ENCODE results near the gene BMF.
"Not testable (repeated sequence)": the region's sequence is repeated elsewhere in the genome, so short reads cannot be mapped to it uniquely, and the experiment has no call there.

BMF gene

DNA sequence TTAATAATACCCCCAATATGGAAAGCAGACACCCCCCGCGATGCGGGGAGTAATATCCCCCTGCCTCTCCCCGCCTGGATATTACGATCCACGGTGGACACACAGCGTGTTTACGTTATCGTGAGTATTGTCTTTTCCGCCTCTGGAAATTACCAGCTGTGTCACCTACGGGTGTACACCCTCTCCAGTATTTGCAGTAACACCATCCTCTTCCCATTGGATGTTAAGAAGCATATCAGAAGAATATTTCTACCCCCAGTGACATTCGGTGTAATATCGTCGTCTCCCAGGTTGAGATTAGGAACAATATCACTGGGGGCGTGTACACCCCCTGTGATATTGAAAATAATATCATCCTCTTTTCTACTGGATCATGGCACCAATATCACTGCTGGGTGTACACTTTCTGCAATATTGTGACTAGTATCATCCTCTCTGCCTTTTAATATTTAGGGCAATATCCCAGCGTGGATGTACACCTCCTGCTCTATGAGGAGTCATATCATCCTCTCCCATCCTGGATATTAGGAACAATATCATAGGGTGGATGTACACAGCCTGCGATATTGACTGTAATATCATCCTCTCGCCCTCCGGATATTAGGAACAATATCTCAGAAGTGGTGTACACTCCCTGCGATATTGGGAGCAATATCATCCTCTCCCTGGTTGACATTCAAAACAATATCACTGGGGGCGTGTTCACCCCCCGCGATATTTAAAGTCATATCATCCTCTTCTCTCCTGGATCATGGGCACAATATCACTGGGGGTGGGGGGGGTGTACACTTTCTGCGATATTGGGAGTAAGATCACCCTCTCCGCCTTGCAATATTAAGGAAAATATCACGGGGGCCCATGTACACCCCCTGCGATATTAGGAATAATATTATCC lies 20.3 kb upstream of the BMF start:
- no peak for DNase-seq (ENCODE audit: low spot score)

DNA sequence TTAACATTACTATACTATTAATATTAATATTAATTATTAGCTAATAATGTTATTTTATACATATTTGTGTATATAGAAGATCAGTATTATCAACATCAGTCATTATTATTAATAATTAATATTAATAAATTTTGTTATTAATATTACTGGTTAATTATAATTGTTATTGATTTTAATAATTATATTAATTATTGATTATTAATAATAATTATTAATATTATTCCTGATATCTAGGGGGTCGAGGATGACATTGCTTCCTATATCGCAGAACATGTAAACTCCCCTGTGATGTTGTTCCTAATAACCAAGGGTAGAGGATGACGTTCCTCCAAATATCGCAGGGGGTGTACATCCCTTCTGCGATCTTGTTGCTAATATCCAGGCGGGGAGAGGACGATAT lies 17.3 kb upstream of the BMF start:
- no peak for DNase-seq (ENCODE audit: low spot score)

DNA sequence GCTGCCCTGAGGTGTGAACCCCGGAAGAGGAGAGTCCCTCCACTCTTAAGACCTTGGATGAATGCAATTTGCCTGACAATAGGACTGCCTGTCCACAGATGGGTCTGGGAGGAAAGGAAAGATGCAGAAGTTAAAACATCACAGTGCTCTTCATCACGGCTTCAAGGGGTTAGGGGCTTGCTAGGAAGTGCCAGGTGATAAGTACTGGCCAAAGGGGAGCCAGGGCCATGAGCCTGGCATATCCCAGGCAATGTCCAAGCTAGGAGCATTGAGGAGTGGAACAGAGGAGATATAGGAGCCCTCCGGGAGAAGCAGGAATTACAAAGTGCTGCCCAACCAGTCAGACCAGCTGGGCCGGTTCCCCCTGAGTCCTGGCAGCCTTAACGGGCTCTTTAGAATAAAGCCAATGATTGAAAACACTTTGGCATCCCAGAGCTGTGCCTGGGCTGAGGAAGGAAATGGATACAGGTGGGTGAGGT lies 16.2 kb upstream of the BMF start:
- DNase-seq (ENCODE audit: low spot score): not testable (repeated sequence)

DNA sequence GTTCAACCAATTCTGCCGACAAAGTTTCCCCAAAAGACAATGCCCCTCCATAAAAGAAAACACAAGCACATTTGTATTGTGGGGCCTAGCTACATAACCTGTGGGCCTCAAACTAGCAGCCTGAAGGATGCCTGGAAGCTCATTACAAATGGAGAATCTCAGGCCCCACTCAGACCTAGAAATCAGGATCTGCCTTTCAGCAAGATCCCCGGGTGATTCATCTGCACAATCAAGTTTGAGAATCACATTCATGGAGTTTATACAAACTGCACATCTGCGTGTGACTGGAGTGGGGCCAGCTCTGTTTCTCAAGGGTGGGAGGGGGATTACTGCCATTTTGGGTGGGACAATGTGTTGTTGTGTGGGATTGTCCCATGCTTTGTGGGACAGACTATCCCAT lies 15.7 kb upstream of the BMF start:
- DNase-seq (ENCODE audit: low spot score): not testable (repeated sequence)

DNA sequence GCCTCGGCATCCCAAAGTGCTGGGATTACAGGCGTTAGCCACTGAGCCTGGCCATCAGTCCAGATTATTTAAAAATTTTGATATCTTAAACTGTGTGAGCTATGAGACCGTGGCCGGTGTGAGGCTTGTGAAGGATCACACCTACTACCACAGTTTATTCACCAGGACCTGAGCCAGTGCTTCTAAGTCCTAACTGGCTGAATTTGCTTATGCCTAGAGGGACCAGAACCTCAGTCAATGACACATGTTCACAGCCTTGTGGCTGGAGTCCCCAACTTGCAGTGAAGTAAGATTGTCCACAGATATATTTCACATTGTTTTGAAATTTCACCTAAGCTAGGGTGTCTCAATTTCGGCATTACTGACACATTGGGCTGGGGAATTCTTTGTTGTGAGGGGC lies 15.2 kb upstream of the BMF start:
- not testable (repeated sequence) for DNase-seq (ENCODE audit: low spot score)

DNA sequence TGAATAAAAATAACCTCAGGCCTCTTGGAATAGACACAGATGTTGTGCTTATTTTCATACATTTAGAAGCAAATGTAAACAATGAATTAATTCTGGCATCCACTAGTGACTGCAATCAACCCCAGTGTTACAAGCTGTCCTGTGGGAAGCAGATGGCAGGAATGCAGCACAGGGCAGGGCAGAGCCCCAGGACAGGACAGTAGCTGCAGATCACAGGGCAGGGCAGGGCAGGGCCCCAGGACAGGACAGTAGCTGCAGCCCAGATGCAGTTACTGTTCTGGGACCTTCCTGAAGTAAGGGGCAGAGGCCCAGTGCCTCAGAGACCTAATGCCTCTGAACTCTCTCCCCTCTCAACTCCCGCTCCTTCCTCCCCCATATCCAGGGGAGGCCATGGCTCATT lies 14.3 kb upstream of the BMF start:
- DNase-seq (ENCODE audit: low spot score): not testable (repeated sequence)

DNA sequence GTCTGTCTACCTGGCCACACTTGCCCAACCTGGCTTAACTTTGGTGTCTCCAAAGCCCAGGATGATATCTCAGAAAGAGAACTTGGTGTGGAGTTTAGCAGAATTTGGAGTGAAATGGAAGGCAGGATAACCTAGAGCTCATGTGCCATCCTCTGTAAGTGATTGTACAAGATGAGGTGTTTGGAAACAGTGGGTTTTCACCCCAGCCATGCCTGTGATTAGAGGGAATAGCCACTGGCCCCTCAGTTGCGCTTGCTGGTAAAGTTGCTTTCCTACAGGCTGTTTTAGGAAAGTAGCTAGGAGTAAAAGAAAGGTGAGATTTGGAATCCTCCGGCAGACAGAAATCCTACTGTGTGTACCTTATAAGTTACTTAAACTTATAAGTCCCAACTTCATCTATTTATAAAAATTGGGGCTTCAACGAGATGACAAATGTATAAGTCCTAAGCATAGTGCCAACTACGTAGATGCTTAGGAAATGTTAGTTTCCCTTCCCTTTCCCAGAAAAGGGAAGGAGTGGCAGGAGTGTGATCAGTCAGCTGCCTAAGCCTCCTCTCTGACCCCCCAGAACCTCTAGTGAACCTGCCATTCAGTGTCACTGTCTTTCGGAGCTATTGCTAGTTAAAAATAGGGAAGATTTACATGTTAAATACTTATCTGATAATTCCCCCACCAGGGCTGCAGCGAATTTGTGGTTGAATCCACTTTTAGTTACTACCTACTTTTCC lies 13.4 kb upstream of the BMF start:
- peak; percentile 80 for DNase-seq (ENCODE audit: low spot score)

DNA sequence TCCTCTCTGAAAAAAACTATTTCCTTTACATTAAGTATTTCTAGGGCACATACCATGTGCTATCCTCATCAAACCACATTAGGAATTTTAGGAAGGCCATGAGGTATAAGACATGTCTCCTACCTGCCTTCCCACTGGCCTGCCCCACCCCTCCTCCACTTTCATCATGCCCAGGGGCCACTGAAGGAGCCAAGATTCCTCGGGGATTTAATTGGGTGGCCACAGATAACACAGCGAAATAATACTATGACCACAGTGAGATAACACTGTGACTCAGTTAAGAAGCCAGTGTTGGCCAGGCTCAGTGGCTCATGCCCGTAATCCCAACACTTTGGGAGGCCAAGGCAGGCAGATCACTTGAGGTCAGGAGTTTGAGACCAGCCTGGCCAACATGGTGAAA lies 9.8 kb upstream of the BMF start:
- no peak for DNase-seq (ENCODE audit: low spot score)

DNA sequence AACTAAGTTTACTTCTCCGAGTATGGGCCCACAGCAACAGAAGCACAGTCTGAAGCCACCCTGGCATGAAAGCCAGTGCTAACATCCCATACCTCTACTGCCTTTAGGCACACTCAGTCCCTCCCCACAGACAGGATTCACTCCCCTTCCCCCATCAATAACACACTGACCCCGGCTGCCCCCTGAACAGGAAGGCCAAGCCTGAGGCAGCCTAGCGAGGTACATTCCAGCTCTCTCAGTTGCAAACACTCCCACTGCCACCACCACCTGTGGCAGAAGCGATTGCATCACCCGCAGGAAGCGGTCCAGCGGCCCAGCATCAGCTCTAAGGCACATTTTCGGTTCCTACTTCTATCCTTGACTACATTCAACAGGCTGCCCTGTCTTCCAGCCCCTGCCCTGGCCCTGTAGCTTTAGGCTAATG lies 7.0 kb upstream of the BMF start:
- peak; percentile 62 for DNase-seq (ENCODE audit: low spot score)

DNA sequence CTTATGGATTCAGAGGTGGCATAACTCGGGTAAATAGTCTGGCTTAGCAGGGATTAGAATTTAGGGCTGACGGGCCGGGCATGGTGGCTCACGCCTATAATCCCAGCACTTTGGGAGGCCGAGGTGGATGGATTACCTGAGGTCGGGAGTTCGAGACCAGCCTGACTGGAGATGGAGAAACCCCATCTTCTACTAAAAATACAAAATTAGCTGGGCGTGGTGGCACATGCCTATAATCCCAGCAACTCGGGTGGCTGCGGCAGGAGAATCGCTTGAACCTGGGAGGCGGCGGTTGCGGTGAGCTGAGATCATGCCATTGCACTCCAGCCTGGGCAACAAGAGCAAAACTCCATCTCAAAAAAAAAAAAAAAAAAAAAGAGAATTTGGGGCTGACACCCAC lies 6.4 kb upstream of the BMF start:
- not testable (repeated sequence) for DNase-seq (ENCODE audit: low spot score)

DNA sequence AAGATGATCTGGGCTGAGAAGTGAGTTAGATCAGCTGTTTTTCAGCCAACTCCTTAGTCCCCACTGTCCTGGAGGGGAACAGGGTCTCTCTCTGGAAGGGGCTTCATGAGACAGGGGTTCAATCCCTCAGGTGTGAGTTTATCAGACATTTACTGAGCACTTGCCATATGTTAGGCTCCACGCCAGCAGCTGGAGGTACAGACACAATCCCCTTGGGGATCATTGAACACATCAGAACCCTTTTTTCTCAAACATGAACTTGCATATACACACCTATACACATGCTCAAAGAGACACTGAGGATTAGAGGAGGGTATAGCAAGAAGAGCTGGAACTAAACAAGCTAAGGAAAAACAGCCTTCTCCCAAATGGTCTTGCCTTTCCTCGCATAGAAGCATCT lies 5.5 kb upstream of the BMF start:
- no peak for DNase-seq (ENCODE audit: low spot score)

DNA sequence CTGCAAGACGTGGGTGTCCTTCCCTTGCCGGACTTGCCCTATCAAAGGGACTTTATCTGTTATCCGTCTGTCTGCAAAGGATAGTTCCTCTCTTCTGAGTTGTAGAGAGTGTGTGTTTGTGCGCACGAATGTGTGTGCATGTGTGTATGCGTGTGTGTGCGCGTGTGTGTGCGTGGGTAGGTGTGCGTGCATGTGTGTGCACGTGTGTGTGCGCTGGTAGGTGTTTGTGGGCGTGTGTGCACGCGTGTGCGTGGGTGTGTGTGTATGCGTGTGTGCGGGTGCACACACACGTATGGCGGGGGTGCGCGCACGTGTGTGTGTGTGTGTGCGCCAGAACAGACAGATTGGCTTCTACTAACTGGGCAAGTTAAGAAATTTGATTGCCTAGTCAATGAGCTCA lies 4.1 kb upstream of the BMF start:
- no peak for DNase-seq (ENCODE audit: low spot score)

DNA sequence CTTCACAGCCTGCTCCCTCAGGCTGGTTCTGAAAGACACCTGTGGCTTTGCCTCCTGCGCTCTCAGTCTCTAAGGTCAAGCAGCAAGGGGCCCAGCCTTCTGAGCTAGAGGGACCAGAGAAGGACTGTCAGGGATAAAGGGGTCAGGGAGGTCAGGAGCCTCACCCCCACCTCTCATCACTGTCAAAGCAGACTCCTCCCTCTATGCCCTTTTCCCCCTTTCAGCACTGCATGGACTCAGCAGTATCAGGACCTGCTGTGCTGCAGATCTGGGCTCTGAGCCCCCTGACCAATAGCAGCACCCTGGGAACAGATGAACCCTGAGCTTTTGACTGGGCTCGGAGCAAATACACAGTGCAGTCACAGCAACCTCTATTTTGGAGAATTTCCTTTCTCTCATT lies 3.2 kb upstream of the BMF start:
- no peak for DNase-seq (ENCODE audit: low spot score)

DNA sequence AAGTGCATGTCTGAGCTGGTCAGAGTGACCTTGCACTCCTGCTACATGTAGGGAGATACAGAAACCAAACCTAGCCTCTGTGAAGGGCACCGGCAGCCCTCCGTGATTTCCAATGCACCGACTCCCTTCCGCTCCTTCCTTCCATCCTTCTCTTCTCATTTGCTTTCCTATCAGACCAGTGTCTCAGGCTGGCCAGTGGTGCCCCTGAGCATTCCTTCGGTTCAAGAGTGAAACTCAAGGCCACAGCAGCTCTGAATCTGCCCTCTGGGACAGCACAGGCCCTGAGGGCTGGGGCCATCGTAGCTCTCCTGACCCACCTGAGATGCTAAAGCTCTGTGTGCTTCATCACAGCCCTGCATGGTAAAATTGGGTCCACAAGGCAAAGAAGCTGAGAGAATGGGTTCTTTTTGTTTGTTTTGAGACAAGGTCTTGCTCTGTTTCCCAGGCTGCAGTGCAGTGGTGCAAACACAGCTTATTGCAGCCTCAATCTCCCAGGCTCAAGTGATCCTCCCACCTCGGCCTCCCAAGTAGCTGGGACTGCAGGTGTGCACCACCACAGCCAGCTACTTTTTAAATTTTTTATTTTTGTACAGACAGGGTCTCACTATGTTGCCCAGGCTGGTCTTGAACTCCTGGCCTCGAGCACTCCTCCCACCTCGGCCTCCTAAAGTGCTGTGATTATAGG lies 2.3 kb upstream of the BMF start:
- DNase-seq (ENCODE audit: low spot score): no peak

DNA sequence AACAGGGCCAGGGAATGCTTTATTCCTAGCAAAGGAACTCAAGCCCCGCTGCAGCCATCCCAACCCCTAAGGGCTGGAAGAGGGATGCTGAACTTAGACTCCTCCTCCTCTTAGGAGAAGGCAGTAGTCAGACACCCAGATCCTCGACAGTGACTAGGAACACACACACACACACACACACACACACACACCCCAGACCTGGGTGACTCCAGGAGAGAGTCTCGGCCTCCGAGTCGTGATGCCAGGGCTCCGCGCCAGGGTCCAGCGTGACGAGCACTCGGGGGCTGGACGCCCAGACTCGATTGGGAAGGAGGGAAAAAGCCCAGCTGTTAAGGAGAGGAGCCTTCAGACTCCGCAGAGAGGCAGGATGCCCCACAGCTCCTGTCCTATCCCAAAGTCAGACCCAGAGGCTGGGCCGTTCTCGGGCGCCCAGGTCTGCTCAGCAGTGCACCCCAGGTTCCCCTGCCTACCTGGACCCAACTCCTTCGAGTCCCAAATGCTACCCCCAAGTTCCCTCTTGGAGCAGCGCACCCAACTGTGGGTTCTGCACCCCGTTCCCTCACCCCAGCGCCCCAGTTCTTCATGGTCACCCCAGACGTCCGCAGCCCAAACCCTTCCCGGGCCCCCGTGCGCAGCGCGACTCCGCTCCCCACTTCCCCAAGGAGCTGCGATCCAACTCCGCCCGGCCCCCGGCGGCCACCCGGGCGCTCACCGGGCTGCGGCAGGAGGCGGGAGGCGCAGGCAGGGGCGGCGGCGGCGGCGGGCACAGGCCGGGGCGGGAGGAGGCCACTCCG lies 421 bp downstream of the BMF start:
- peak; percentile 22 for DNase-seq (ENCODE audit: low spot score)

DNA sequence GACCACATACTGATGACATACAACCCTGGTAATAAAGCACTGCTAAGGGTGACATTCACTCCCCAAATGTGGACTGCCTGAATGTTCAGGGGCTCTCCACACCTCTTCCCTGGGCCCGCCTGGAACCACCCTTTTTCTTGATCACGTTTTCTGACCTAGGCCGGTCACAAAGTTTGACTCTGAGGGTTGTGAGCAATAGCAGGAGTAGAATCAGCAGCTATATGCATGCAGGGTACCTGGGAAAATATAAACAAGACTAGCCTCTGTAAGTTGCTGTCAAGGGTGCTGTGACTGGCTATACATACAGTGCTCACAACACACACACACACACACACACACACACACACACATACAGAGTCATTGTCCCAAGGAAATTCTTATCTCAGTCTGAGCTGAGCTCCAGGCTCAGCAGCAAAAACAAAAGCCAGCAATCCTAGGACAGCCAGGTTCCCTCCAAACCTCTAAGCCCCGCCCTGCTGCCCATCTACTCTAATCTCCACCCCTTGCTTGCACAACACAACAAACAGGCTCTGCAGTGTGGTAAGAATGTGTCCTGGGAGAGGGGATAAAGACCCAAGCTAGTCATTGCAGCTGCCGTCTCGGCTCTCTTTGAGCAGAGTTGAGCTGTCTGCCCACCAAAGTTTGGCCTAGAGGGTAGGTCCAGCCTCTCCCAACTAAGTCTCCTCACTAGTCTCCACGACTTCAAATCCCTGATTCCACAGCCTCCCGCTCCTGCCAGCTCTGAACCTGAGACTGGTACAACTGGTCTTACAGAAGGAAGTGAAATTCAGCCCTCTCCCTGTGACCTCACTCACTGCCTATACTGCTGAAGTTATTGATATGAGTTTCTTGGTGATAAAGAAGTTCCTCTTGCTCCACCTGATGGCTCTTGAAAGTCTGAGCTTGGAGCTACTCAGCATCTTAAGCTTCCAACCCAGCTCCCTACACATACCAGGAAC lies 2.2 kb downstream of the BMF start:
- DNase-seq (ENCODE audit: low spot score): peak; percentile 79

DNA sequence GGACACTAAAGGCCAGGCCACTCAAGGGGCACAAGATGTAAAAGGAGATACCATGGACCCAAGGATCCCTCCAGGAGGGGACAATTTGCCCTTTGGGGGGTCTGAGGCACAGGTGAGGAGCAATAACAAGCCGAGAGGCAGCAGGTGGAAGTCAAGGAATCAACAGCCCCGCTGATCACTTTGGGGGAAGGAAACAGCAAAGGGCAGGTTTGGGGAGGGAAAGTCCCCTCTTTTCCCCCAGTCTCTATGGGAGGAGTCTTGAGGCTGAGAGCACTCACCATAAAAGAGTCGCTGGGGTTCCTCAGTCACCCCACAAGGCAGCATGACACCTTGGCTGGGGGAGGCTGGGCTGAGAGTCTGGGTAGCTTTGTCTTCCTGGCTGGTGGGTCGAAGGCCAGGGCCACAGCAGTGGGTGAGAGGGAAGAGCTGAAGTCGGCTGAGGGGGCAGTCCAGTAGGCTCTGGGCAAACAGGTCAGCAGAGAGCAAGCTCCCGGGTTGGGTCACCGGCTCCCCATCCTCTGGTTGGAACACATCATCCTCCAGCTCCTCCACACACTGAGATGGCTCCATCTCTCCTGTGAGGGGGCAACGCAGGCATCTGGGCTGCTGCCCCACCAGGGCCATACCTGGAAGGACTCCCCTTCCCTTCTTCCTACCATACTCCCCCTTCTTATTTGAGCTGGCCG lies 3.0 kb downstream of the BMF start:
- DNase-seq (ENCODE audit: low spot score): no peak

DNA sequence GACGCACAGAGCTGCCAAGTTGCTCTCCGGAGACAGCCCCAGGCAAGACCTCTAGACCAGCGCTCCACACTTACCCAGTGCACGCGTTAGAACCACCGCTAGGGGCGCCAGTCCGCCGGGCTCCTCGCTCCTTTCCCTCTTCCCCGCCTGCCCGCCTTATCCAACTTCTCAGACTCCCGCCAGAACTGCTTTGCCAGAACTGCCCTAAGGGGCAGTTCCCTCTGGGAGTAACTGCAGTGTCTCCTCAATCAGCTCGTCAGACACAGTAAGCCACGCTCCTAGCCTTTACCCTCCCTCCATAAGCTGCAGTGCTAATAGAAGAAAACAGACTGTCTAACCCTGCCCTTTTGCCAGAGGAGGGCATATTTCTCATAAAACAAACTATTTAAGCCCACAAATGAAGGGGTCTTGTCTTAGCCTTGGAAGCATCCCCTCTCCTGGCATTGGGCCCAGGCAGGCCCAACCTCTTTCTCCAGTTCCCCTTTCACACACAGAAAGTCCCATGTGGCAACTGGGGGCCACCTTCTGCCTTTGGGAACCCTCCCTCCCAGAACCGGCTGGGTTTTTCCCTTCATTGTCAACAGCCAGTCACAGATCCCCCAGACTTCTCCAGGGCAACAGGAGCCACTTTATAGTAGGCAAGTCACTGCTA lies 3.7 kb downstream of the BMF start:
- DNase-seq (ENCODE audit: low spot score): peak; percentile 86

DNA sequence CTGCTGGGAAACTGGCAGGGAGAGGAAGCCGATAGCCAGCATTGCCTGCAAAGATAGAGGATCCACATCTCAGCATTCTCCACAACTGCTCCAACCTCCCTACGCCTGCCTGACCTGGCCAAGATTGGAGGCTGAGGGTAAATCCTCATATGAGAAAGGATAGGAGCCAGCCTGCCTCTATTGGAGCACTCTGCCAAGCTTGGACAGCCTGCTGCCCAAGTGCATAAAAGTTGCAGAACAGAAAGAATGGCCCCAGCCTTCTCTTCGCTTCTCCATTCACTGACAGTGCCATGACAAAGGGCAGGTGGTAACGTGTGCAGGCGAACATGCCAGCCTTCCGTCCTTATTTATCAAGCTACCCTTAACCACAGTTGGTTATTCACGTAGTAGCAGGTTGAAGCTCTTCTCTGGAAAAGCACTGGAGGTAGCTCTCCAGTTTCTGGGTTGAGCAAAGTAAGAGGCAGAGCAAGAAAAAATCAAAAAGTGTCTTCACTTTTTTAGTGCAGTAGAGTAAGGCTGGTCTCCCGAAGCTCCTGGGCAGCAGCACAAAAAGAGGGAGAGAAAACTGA lies 4.3 kb downstream of the BMF start:
- no peak for DNase-seq (ENCODE audit: low spot score)
